GM12878 (cell line): ENCODE measurements around the gene SP2. TPM values are rescaled to one million over a fixed set of nuclear protein-coding genes. Genes with fewer than 3 reads are reported as not detected.

Source experiments
- ATAC-seq: fragments of 200-7000 bp; cut with Tn5 transposase; 3 replicates; pipeline ENCODE4 v1.9.1; 2020; ENCODE audit warnings: mild to moderate bottlenecking, moderate library complexity
- BruUV-seq: library from RNA; stranded (reverse); fragments of 400-500 nt; replicated peaks from 2 replicates; lab custom pipeline; 2021; lab: Mats Ljungman, UMichigan
- CTCF ChIA-PET: fragments of 300-600 bp; sonication (Branson Sonifier 250); formaldehyde crosslinking; extraction: SDS; loops from one replicate; lab custom pipeline; 2021; ENCODE audit warnings: inconsistent platforms; lab: Yijun Ruan, JAX
- POLR2A ChIA-PET: fragments of 350-600 bp; formaldehyde crosslinking; extraction: SDS; loops from one replicate; lab custom pipeline; 2021; ENCODE audit warnings: inconsistent platforms; lab: Charles Lee
- RAD21 ChIA-PET: fragments of 300-600 bp; sonication (Branson Sonifier 250); formaldehyde crosslinking; loops from one replicate; lab custom pipeline; 2023; ENCODE audit warnings: antibody characterized with exemption; ENCODE audit not compliant: unreplicated experiment; lab: Charles Lee
- SMC1A ChIA-PET: fragments of 300-600 bp; sonication (Branson Sonifier 250); formaldehyde crosslinking; loops from one replicate; lab custom pipeline; 2023; ENCODE audit not compliant: unreplicated experiment, uncharacterized antibody; lab: Charles Lee
- DNase-seq: peaks from one replicate; pipeline ENCODE4 v3.0.0-alpha.2; 2011; ENCODE audit warnings: low read depth, low spot score
- FAIRE-seq: peaks from 3 replicates; lab custom pipeline; 2011; peaks lifted over from hg19 to GRCh38; lab: Jason Lieb, UNC
- H2AFZ ChIP-seq: 2 replicates; pipeline ENCODE4 v1.6.0; 2011; ENCODE audit warnings: low read depth, low read length, control low read depth; ENCODE audit not compliant: control insufficient read depth
- H3K27ac ChIP-seq: 2 replicates; pipeline ENCODE4 v1.5.1; 2011; ENCODE audit warnings: control low read depth; ENCODE audit not compliant: control insufficient read depth, insufficient read depth
- H3K27me3 ChIP-seq, 2 experiments: replicated peaks in 1 of 2; 2 replicates each; pipeline versions ENCODE4 v1.6.0 to v1.6.1; 2011; ENCODE audit warnings: low read length in 1 of 2; ENCODE audit not compliant: control insufficient read depth in 2 of 2, insufficient read depth in 2 of 2
- H3K36me3 ChIP-seq, 2 experiments: 2 replicates each; pipeline ENCODE4 v1.5.1; 2011; ENCODE audit warnings: low read length in 1 of 2; ENCODE audit not compliant: control insufficient read depth in 2 of 2, insufficient read depth in 2 of 2
- H3K4me1 ChIP-seq: 2 replicates; pipeline ENCODE4 v1.6.1; 2011; ENCODE audit warnings: mild to moderate bottlenecking, low read length, moderate library complexity, mixed read lengths; ENCODE audit not compliant: control insufficient read depth, insufficient read depth
- H3K4me2 ChIP-seq: 2 replicates; pipeline ENCODE4 v1.6.0; 2011; ENCODE audit warnings: control low read depth; ENCODE audit not compliant: control insufficient read depth, insufficient read depth
- H3K4me3 ChIP-seq: fragments of 200-600 bp; sonication (generic); 2 replicates; pipeline ENCODE4 v1.5.1; 2016
- H3K79me2 ChIP-seq: 2 replicates; pipeline ENCODE4 v1.6.0; 2011; ENCODE audit warnings: low read length; ENCODE audit not compliant: control insufficient read depth, insufficient read depth
- H3K9ac ChIP-seq: 2 replicates; pipeline ENCODE4 v1.8.0; 2011; ENCODE audit warnings: low read length, control low read depth, mixed read lengths; ENCODE audit not compliant: control insufficient read depth, insufficient read depth
- H3K9me3 ChIP-seq: replicated peaks from 3 replicates; pipeline ENCODE4 v1.5.1; 2011; ENCODE audit warnings: mild to moderate bottlenecking, low read length; ENCODE audit not compliant: control insufficient read depth, insufficient read depth
- H4K20me1 ChIP-seq: 2 replicates; pipeline ENCODE4 v1.6.0; 2011; ENCODE audit not compliant: control insufficient read depth, insufficient read depth
- CBFB ChIP-seq: IDR thresholded peaks from 2 replicates; pipeline ENCODE4 v1.6.1; 2016; ENCODE audit warnings: antibody characterized with exemption, low read depth
- DPF2 ChIP-seq: fragments of 450-650 bp; IDR thresholded peaks from 2 replicates; pipeline ENCODE4 v1.6.1; 2017; ENCODE audit warnings: mild to moderate bottlenecking
- GATAD2B ChIP-seq: fragments of 450-650 bp; conservative IDR thresholded peaks from 2 replicates; pipeline ENCODE4 v1.6.1; 2017; ENCODE audit warnings: low read depth, mild to moderate bottlenecking, moderate library complexity
- KAT2A ChIP-seq: conservative IDR thresholded peaks from 2 replicates; pipeline ENCODE4 v1.6.1; 2011; ENCODE audit warnings: low read depth, low read length; ENCODE audit not compliant: control insufficient read depth
- NBN ChIP-seq: fragments of 450-650 bp; IDR thresholded peaks from 2 replicates; pipeline ENCODE4 v1.6.1; 2016
- NFYA ChIP-seq: IDR thresholded peaks from 2 replicates; pipeline ENCODE4 v1.6.1; 2011; ENCODE audit warnings: low read depth, mild to moderate bottlenecking, low read length, improper control_type of control experiment, borderline replicate concordance
- PAX5 ChIP-seq: IDR thresholded peaks from 2 replicates; pipeline ENCODE4 v1.6.1; 2011; ENCODE audit warnings: low read depth, low read length, borderline replicate concordance
- POLR2A ChIP-seq: IDR thresholded peaks from 2 replicates; pipeline ENCODE4 v1.6.1; 2011; ENCODE audit warnings: low read depth, mild to moderate bottlenecking, low read length
- SP1 ChIP-seq: IDR thresholded peaks from one replicate; pipeline ENCODE4 v1.6.1; 2011; ENCODE audit warnings: low read depth, low read length
- SREBF2 ChIP-seq: IDR thresholded peaks from 2 replicates; pipeline ENCODE4 v1.6.1; 2012; ENCODE audit warnings: mild to moderate bottlenecking, low read length
- TAF1 ChIP-seq: IDR thresholded peaks from 2 replicates; pipeline ENCODE4 v1.6.1; 2011; ENCODE audit warnings: mild to moderate bottlenecking, low read depth, low read length, borderline replicate concordance
- TARDBP ChIP-seq: IDR thresholded peaks from 2 replicates; pipeline ENCODE4 v1.6.1; 2016; ENCODE audit warnings: borderline replicate concordance
- ZNF207 ChIP-seq: fragments of 450-650 bp; IDR thresholded peaks from 2 replicates; pipeline ENCODE4 v1.6.1; 2014; ENCODE audit warnings: antibody characterized with exemption, mild to moderate bottlenecking, borderline replicate concordance
- ZNF384 ChIP-seq: IDR thresholded peaks from 2 replicates; pipeline ENCODE4 v1.6.1; 2012; ENCODE audit warnings: low read depth, mild to moderate bottlenecking, low read length, improper control_type of control experiment, borderline replicate concordance
- ZZZ3 ChIP-seq: IDR thresholded peaks from 2 replicates; pipeline ENCODE4 v1.6.1; 2011; ENCODE audit warnings: low read depth; ENCODE audit not compliant: control insufficient read depth, insufficient read length
- WGBS: methylation state at CpG from one replicate; pipeline ENCODE4 v1.1.6; 2016; ENCODE audit warnings: low lambda C conversion rate; ENCODE audit not compliant: insufficient replicate concordance, insufficient coverage; ENCODE audit errors: missing lambda C conversion rate; 5-methylcytosine and 5-hydroxymethylcytosine counted together
- in situ Hi-C: fragments of 300-500 bp; cut with MboI; formaldehyde crosslinking; loops from 9 replicates; pipeline ENCODE4 v1.14.3; 2018; ENCODE audit warnings: mixed read lengths
- intact Hi-C: fragments of 100-400 bp; cut with micrococcal nuclease; formaldehyde crosslinking; loops from one replicate; pipeline ENCODE4 v1.14.2; 2022; ENCODE audit not compliant: unreplicated experiment
- polyA plus RNA-seq, 11 experiments: library from polyadenylated mRNA; depleted of rRNA in 4 of 11; unstranded in 6 of 11; stranded (reverse) in 5 of 11; fragments of >200 nt; fragmentation: Nextera tagmentation in 4 of 11; fragmentation: Illumina TruSeq in 1 of 11; extraction: Ambion mirVana in 4 of 11; extraction: Trizol in 1 of 11; gene quantifications; 1 replicate in 1 of 11; 2 replicates in 10 of 11; pipeline versions ENCODE4 v1.2.1 to v1.2.3, GENCODE V29; 2011 to 2016; ENCODE audit warnings: inconsistent platforms in 2 of 11, missing spikeins in 2 of 11, low read depth in 1 of 11
- total RNA-seq, 4 experiments: library from RNA; depleted of rRNA in 3 of 4; stranded (reverse); fragments of >200 nt in 3 of 4; fragmentation: Illumina TruSeq in 1 of 4; extraction: Trizol in 1 of 4; gene quantifications; 2 replicates each; pipeline versions ENCODE4 v1.2.1 to v1.2.3, GENCODE V29; 2013 to 2021
- TF ChIP-seq, protein P1 (sequence below): fragments of 450-650 bp; IDR thresholded peaks from 2 replicates; pipeline ENCODE4 v1.6.1; 2017; ENCODE audit warnings: mild to moderate bottlenecking, low read depth, inconsistent platforms; ENCODE audit not compliant: poor library complexity, severe bottlenecking
- TF ChIP-seq, protein P2 (sequence below): IDR thresholded peaks from 2 replicates; pipeline ENCODE4 v1.6.1; 2011; ENCODE audit warnings: borderline replicate concordance, low read depth, mild to moderate bottlenecking, moderate library complexity, mixed read lengths, low read length; ENCODE audit not compliant: insufficient read depth; ENCODE audit errors: extremely low read length
- TF ChIP-seq, protein P3 (sequence below): IDR thresholded peaks from 2 replicates; pipeline ENCODE4 v1.6.1; 2011; ENCODE audit warnings: mild to moderate bottlenecking, low read depth, low read length, moderate library complexity; ENCODE audit not compliant: insufficient replicate concordance

Gene SP2
- total and polyA plus RNA-seq, 10 of the 15 experiments (the other 5 are each of a cell fraction or from before 2014, with no cell fraction given), result 1.2 to 19.1 (median 4.8) TPM

DNA sequence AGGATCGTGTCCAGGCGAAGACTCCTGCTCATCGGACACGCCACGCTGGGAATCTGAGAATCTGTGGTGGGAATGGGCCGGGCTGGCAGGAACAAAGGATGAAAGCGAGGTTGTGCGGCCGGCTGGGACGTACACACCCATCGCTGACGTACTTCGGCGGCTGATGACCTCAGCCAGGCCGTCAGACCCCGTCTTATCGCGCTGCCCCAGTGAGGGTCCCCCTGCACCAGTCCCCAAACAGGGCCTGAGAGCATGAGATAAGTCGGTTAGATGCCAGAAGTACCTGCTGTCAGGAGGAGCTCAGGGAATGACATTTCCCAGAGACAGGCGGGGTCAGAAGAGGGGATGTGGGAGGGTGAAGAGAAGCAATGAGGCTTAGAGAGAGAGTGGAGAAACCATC is 29.1 kb upstream of the SP2 start:
- ChIA-PET CTCF (interaction anchor here (0.8 kb wide), 1 partner anchor 10 kb away, joined by 3 read pairs; no protein-coding TSS in a partner anchor), RAD21 (no interaction called here), SMC1A (interaction anchor here (0.6 kb wide), 1 partner anchor 135 kb away, joined by 3 read pairs; no protein-coding TSS in a partner anchor), POLR2A (no interaction called here)
- no peak for FAIRE-seq
- H3K27me3 ChIP-seq, result peaks cover 0 to 3% of the 10 kb centered on the region in 2 experiments
- TF ChIP-seq POLR2A, result no peak
- TF ChIP-seq, protein P1, sequence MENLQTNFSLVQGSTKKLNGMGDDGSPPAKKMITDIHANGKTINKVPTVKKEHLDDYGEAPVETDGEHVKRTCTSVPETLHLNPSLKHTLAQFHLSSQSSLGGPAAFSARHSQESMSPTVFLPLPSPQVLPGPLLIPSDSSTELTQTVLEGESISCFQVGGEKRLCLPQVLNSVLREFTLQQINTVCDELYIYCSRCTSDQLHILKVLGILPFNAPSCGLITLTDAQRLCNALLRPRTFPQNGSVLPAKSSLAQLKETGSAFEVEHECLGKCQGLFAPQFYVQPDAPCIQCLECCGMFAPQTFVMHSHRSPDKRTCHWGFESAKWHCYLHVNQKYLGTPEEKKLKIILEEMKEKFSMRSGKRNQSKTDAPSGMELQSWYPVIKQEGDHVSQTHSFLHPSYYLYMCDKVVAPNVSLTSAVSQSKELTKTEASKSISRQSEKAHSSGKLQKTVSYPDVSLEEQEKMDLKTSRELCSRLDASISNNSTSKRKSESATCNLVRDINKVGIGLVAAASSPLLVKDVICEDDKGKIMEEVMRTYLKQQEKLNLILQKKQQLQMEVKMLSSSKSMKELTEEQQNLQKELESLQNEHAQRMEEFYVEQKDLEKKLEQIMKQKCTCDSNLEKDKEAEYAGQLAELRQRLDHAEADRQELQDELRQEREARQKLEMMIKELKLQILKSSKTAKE, result no peak
- TF ChIP-seq, protein P2, sequence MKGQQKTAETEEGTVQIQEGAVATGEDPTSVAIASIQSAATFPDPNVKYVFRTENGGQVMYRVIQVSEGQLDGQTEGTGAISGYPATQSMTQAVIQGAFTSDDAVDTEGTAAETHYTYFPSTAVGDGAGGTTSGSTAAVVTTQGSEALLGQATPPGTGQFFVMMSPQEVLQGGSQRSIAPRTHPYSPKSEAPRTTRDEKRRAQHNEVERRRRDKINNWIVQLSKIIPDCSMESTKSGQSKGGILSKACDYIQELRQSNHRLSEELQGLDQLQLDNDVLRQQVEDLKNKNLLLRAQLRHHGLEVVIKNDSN, result no peak
- no peak for TF ChIP-seq SREBF2
- TF ChIP-seq SP1, result no peak
- no peak for TF ChIP-seq GATAD2B
- no peak for TF ChIP-seq ZZZ3
- no peak for TF ChIP-seq DPF2
- no peak for TF ChIP-seq ZNF384
- no peak for TF ChIP-seq TAF1
- no peak for TF ChIP-seq NBN
- no peak for TF ChIP-seq KAT2A
- no peak for TF ChIP-seq PAX5
- no peak for TF ChIP-seq TARDBP
- TF ChIP-seq NFYA, result no peak
- no peak for TF ChIP-seq CBFB
- TF ChIP-seq, protein P3, sequence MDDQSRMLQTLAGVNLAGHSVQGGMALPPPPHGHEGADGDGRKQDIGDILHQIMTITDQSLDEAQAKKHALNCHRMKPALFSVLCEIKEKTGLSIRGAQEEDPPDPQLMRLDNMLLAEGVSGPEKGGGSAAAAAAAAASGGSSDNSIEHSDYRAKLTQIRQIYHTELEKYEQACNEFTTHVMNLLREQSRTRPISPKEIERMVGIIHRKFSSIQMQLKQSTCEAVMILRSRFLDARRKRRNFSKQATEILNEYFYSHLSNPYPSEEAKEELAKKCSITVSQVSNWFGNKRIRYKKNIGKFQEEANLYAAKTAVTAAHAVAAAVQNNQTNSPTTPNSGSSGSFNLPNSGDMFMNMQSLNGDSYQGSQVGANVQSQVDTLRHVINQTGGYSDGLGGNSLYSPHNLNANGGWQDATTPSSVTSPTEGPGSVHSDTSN, result no peak
- no peak for TF ChIP-seq ZNF207
- no peak overlapping the region for H3K4me2 ChIP-seq
- no peak overlapping the region for H3K27ac ChIP-seq
- H3K79me2 ChIP-seq, result no peaks in the 10 kb centered on the region
- H3K36me3 ChIP-seq, result no peaks in the 10 kb centered on the region
- no peaks in the 10 kb centered on the region for H3K9me3 ChIP-seq
- intact Hi-C loops (no loop called here), in situ Hi-C loops (no loop called here)
- no peak overlapping the region for H3K4me3 ChIP-seq
- 43% methylated on average over 19 of the region's 20 CpGs for WGBS
- BruUV-seq, result no TSS peak
- H3K4me1 ChIP-seq, result no peaks in the 10 kb centered on the region
- DNase-seq, result no peak
- H4K20me1 ChIP-seq, result no peaks in the 10 kb centered on the region
- no peak for ATAC-seq
- no peak overlapping the region for H3K9ac ChIP-seq
- no peak overlapping the region for H2AFZ ChIP-seq
